Activated T-helper 1 cell treated with anti-CD3 and anti-CD28 coated beads, Interleukin-2, amount 50 U/mL, for 16 hours (primary cell): ENCODE measurements around the gene GORASP2.
"Not testable (repeated sequence)": the region's sequence is repeated elsewhere in the genome, so short reads cannot be mapped to it uniquely, and the experiment has no call there.

Experiments
- DNase-seq, 2 donors: peaks; one replicate each; pipeline ENCODE4 v3.0.0-alpha.2; 2020; ENCODE audit warnings: low read depth in 1 of 2, low spot score in 1 of 2

The GORASP2 gene

DNA sequence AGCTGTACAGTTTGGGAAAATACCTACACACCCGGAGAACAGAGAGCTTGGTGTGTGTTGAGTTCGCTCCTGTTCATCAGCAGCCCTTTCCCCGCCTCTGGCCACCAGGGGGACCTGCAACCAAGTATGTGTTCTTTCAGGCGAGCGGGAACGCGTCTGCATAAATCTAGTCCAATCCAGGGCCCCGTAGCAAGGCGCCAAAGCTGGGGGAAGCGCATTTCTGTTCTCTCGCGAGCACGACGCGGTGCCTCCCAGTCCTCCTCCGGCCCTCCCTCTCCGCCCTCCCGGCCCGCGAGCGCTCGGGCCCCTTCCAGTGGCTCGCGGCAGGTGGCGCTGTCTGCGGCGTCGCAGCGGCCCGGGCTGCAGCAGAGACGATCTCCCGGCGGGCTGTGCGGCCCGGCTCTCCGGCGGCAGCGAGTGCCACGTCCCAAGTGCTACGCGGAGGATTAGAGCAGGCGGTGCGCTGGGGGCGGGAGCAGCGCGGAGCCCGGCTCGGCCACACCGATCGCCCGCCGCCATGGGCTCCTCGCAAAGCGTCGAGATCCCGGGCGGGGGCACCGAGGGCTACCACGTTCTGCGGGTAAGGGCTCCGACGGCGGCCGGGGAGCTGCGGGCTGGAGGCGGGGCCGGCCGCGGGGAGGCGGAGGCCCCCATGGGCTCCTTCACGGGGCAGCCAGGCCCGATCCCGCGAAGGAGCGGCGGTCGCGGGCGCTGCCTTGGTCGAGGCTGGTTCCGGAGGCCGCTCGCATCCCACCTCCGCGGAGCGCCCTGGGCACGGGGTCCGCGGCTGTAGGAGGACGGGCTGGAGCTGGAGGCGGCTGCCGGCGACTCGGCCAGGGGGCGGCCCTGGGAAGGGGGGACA, at the start of gene GORASP2:
GORASP2 (plus strand) TSS at position 430 of the 862 bp plus-strand sequence; CDS start at position 518, 88 bp downstream.
- DNase-seq, result peak; percentile 94 to 95

DNA sequence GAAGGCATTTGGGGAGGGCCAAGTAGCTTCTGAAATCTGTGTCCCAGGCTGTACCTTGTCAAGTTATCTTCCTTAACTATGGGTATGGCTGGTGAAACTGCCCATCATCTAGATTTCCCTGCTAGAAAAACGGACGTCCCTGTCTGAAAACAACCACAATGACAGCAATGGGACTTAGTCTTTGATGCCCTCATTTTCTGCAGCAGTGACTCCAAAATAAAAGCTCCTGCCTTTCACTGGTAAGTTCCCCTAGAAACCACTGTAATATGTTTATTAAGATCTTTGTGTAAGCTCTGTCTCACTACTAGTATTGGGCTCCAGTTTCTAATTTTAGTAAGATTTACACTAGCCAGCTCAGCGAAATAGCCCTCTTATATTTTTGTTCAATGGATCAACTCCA, 47.2 kb upstream of the GORASP2 start:
- no peak for DNase-seq

DNA sequence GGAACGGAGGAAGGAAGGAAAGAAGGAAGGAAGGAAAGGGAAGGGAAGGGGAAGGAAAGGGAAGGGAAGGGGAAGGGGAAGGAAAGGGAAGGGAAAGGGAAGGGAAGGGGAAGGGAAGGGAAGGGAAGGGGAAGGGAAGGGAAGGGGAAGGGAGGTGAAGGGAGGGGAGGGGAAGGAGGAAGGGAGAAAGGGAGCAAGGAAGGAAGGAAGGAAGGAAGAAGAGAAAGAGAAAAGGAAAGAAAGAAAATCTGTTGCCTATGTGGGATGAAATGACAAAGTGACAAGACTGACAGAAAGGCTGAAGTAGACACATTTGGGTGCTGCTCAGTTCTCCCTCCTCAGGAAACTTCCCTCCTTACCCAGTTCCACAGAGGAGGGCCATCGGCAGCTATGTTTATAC, 46.3 kb upstream of the GORASP2 start:
- no peak for DNase-seq

DNA sequence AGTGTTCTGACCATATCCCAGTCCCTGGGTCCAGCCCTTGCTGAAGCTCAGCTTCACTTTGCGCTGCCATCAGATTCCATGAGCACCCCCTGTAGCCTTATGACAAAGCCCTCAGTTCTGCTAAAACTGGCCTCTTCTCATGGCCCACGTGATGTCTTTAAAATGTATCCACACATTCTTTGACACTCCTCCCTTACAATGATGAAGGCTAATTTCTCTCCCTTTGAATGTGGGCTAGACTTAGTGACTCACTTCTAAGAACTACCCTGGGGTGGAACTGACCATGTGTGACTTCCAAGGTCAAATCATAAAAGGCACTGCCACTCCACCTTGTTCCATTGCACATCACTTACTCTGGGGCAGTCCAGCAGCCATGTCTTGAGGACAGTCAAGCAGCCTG, 45.4 kb upstream of the GORASP2 start:
- no peak for DNase-seq

DNA sequence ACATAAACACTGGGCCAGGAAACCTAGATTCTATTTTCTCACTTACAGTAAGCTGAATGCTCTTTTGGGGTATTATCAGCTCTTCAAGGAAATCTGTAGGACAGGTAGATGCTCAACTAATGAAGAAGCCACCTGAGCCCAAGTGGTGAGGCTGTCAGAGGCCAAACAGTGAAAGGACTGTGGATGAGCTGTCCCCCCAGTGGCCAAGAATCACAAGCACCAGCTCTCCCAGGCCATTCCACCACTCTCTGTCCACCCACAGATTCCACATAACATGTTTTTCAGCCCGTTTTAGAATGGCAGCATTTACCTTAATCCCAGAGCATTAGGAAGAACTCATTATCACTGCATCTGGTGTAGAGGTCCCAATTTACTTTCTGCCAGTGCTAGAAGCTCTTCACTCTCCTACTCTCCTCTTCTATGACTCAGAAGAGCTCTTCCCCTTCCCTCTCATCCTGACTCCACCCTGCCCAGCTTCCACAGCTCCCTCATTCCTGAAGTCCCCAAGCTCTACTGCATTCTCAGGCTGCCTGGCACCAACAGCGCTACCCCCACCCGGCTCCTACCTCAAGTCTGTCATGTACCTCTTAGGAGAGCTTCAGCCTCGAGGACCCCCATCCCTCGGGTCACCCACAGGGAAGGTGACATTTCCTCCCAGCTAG, 43.8 kb upstream of the GORASP2 start:
- DNase-seq, result no peak

DNA sequence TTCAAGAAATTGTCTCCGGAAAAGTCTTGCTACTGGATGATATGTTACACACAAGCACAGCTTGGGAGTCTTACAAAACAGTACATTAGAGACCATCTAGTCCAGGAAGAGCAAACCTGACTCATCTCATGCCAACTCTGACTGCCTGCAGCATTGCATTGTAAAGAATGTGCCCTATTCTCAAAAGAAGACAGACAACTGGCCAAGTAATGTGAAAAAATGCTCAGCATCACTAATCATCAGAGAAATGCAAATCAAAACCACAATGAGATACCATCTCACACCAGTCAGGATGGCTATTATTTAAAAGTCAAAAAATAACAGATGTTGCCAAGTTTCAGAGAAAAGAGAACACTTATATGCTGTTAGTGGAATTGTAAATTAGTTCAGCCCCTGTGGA, 42.7 kb upstream of the GORASP2 start:
- no peak for DNase-seq

DNA sequence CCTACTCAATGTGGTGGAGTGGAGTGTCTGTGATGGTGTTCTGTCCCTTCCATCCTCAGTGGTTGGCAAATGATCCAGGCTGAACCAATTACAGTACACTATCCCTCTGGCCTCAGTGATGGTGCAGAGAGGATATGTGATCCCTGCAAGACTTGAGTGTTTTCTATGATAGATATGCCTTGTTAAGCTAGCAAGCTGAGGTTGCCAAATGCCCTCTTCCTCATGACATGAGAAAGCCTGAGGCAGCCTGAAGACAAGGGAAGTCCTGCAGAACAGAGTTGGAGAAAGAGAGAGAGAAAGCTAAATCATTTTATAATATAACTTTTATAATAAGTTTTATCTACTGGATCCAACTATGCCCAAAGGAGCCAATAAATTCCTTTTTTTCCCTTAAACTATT, 41.6 kb upstream of the GORASP2 start:
- DNase-seq, result no peak

DNA sequence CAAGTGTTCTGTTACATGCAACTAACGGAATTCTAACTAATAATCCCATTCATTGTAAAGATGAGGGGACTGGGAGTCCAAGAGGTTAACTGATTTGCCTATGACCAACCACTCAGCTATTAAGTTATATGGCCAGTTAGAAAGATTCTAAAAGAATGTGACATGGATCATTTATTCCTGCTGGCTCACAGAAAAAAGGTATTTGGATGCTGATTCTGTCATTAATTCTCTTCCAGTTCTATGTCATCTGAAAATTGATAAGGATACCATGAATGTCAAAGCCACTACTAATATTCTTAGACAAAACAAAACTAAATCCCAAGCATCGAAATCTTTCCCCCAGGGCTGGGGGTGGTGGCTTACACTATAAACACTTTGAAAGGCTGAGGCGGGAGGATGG, 41.2 kb upstream of the GORASP2 start:
- DNase-seq, result no peak

DNA sequence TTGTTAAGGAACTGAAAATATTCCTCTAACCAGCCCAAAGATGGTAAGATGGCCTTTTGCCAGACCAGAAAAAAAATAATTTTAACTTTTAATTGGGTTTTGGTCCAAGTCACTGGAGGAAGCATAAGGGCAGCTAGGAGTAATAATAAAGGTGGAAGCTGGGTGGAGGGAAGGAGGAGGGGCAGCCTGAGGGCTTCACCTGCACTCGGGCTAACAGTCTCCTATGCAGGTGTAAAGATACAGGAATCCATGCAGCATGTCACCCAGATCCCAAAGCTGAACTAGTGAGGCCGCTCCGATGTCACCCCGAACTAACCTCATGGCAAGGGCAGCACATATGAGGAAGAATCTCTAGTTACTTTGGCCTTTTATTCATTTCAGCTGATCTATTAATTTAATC, 37.2 kb upstream of the GORASP2 start:
- no peak for DNase-seq

DNA sequence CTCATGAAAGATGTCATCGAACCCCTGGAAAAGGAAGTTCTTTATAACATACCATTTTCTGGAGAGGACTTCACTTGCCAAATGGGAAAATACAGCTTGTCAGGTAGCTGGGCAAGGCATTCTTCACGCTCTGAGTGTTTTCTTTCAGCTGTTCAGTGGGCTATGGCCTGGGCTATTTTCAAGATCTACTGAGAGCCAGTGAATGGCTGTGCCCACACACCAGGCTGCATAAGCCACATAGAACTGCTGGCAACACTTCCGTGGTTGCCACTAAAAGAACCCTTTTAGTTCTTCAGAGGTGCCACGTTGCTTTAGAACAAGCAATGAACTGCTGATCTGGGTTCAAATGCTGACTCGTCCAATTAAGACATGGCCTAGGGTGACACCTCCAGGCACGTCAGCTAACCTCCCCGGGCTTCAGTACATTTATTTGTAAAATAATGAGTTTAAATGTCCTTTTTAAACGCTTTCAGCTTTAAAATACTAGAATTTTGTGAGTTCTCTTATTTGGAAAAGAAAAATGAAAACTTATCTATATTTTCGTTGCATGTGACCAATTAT, 36.6 kb upstream of the GORASP2 start:
- no peak for DNase-seq

DNA sequence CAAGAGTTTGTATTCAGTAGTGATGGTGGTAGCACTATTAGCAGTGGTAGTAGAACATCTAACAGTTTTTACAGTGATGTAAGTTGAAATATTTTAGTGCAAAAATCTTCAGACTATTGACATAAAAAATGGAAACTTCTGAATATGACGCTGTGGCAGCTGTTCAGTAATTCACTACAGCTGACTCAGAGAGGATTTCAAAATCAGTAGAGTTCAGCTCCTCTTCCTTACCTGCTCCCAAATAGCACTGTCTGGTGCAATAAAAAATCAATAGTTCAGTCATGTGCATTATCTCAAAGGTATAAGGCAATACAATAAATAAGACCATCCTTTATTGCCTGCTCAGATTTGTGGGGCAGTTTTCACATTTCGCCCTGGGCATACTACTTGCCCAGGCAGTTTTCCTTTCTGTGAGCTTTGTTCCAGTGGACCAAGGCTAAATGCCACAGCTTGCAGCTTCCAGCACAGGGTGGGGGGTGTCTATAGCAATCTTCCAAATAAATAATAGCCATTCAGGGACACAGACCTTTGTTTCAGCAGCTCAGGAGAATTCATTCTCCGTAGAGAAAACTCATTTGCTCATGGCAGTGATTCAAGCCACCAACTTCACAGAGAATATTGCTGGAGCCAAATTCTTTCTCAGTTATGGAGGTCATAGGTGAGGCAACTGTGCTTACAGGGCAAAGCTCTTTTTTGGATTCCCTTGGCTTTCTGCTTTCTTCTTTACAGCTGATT, 33.9 kb upstream of the GORASP2 start:
- DNase-seq, result no peak

DNA sequence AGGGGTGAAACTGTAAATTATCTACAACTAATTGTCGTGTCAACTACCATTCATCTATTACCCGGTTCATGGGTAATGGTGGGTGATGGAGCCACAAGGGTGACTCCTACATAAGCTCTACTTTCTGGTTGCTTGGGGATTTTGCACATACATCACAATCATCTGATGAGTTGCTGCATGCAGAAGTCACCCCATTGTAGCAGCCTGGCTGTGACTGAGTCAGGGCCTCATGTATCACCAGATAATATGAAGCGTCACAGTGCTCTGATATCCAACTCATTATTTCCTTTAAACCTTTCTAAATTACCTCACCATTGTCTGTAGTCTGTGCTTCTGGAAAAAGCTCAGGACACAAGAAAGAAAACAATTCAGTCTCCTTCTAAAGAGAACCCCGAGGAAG, 32.4 kb upstream of the GORASP2 start:
- DNase-seq, result no peak

DNA sequence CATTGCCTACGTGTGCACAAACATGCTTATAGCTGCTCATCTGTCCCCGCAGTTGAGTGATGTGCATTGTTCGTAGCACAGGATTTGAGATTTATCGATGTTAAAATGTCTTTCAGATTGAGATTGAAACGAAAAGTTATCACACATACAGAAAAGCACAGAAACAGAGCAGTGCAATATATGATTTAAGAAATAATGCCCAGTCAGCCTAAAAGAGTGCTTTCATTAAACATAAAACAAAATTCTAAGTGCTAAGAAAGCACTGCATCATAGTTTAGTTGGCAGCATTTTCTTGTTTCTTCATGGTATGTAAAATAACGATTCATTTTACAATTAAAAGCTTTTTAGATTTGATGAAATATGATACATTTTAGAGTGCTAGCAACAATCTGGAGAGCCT, 31.9 kb upstream of the GORASP2 start:
- no peak for DNase-seq

DNA sequence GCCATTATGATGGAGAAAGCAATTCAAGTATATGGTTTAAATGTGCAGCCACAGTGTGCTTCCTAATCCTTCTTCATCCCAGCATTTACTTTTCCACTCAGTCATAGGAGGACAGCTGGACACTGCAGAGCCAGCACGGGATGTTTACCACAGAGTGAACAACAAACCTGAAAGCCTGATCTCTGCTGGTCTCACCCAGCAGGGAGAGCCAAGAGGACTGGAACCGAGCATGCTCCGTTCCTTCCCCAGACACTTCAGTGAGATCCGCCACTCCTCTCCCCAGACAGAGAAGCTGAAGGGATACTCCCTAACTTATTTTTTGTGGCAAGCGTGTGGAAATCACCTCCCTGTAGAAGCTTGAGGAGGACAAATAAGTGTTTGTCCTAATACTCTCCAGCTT, 23.2 kb upstream of the GORASP2 start:
- no peak for DNase-seq

DNA sequence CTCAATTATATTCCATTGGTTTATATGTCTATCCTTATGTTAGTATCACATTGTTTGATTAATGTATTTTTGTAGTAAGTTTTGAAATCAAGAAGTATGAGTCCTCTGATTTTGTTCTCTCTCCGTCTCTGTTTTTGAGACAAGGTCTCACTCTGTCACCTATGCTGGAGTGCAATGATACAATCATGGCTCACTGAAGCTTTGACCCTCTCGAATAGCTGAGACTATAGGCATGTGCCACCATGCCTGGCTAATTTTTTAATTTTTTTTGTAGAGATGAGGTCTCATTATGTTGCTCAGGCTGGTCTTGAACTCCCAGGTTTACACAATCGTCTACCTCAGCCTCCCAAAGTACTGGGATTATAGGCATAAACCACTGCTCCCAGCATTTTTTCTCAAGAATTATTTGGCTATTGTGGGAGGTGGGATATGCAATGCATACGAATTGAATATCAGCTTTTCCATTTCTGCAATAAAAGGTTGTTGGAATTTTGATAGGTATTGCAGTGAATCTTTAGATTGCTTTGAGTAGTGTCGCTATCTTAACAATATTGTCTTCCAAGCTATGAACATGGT, 17.7 kb upstream of the GORASP2 start:
- DNase-seq, result no peak

DNA sequence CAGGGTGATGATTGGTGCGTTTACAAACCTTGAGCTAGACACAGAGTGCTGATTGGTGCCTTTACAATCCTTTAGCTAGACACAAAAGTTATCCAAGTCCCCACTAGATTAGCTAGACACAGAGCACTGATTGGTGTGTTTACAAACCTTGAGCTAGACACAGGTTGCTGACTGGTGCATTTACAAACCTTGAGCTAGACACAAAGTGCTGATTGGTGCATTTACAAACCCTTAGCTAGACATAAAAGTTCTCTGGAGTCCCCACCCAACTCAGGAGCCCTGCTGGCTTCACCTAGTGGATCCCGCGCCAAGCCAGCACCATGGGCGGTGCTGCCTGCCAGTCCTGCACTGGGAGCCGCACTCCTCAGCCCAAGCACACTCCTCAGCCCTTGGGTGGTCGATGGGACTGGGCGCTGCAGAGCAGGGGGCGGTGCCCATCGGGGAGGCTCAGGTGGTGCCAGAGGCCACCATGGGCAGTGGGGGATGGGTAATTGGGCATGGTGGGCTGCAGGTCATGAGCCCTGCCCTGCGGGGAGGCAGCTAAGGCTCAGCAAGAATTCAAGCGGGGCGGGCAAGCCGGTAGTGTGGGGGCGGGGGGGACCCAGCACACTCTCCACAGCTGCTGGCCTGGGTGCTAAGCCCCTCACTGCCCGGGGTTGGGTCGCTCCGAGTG, 13.9 kb upstream of the GORASP2 start:
- DNase-seq, result not testable (repeated sequence)

DNA sequence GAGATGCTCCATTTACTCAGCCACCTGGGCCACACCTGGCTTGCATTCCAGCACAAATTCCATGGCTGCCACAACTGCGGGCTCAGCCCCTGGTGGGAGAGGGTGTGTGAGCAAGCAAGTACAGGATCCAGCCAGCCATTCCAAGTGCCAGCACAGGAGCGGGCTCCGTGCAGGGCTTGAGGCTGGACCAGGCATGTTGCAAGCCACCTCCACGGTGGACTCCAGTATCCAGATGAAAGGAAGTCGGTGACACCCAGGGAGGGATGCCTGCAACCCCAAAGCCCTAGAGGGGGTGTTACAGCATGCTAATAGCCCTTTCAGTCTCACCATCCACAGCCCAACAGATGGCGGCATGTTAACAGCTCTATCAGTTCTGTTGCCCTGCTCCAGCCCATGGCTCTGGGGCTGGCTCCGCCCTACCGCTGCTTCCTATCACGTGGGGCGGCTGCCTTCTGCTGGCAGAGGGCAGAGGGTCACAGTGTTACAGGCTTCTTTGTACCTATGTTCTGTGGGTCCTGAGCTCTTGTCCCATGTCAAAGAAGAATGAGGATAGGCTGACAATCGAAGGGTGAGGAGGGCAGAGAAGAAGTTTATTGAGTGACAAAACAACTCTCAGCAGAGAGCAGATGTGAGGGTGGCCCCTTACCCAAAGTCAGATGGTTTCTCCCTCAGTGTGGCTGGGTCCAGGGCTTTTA, 11.7 kb upstream of the GORASP2 start:
- no peak for DNase-seq

DNA sequence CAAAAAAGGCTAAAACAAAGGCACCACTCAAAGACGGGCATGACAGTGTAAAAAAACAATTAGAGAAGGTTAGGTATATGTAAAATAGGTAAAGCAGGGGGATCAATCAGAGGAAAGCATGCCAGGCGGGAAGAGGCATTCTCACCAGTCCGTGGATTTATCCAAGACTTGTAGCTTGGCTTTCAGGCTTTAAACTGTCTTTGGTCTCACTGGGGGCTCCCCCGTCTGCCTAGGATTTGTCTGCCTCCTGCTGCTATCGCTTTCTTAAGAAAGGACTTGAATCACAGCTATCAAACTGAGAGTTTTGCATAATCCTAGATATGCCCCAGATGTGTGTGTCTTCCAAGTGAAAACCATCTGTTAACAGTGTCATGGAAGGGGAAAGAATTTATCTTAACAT, 11.1 kb upstream of the GORASP2 start:
- no peak for DNase-seq

DNA sequence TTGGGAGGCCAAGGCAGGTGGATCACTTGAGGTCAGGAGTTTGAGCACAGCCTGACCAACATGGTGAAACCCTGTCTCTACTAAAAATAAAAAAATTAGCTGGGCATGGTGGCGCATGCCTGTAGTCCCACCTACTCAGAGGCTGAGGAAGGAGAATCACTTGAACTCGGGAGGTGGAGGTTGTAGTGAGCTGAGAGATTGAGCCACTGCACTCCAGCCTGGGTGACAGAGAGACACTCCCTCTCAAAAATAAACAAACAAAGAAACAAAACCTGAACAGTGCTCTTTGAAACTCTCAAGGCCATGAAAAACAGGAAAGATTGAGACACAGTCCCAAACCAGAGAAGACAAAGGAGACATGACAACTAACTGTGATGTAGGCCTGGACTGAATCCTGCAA, 7.2 kb upstream of the GORASP2 start:
- not testable (repeated sequence) for DNase-seq
